ENCODE measurements around the gene FAT1. TPM values are rescaled to one million over a fixed set of nuclear protein-coding genes. Genes with fewer than 3 reads are reported as not detected.

Gene FAT1
- total RNA-seq, 1 experiment from 2014 or later: 111 TPM

DNA sequence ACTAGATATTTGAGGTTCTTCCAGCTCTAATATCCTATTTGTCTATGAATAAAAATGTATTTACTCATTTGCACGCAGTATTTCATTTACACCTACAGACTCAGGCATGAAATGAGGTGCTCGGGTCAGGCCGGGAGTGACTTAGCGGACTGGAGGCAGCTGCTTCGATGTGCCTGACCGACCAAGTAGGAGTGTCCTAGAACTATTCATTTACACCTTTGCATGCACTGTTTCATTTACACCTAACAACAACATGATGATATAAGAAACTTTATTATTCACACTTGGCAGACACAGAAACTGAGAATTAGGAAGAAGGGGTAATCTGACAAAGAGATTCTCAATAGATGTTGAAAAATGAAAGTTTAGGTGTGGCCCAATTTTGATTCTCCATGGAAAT, 28.7 kb upstream of the FAT1 start:
- DNase-seq (ENCODE audit: low read depth): no peak

DNA sequence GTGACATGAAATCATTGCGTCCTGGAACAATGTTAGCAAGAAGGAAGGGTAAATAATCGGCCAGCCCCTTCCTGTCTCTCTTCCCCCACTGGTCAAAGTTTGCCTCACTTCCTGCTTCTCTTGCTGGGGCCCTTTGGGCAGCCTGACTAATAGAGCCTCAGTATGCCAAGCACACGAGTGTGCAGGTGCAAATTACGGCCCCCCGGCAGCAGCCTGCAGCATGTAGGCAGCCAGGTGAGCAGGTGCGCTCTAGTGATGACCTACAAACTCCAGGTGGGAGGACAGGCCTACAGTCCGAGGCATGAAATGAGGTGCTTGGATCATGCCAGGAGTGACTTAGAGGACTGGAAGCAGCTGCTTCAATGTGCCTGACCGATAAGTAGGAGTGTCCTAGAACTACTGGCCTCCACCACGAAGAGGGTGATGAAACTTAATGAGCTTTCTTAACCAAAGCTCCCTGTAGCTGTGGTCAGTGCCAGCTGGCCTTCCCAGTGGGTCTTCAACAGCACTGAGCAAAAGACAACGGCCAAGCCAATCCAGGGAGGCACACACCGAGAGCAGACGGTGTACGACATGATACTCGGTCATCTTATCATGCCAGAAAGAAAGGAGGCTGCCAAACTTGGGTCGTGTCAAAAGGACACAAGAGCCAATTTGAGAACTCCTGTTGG, 26.1 kb upstream of the FAT1 start:
- DNase-seq (ENCODE audit: low read depth): no peak

DNA sequence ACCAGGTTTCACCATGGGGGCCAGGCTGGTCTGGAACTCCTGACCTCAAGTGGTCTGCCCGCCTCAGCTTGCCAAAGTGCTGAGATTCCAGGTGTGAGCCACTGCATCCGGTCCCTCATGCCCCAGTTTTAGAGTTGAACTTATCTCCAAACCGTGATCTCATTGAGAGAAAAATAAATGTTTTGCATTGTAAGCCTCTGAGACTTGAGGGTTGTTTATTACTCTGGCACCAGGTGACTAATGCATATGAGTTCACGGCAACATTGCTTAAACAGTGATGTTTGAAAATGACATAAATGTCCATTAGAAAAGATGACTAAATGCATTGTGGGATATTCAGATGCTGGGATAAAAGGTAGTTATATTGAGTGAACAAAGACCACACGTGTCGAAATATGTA, 22.9 kb upstream of the FAT1 start:
- no peak for DNase-seq (ENCODE audit: low read depth)

DNA sequence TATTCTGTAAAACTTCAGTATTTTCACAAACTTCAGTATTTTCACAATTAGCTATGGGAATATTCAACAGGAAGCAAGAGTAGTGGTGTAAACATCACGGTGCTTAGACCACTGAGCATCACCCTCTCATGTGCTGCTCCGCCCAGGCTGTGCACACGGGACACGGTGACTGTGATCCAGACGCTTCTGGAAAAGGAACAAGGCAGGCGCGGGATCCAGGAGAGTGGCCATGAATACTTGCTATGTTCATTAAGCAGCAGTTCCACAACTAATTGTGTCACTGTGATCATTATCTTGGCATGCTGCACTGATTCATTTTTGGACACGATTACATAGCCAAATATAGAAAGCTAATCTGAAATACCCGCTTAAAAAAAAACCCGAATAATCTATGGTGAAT, 19.6 kb upstream of the FAT1 start:
- DNase-seq (ENCODE audit: low read depth): no peak

DNA sequence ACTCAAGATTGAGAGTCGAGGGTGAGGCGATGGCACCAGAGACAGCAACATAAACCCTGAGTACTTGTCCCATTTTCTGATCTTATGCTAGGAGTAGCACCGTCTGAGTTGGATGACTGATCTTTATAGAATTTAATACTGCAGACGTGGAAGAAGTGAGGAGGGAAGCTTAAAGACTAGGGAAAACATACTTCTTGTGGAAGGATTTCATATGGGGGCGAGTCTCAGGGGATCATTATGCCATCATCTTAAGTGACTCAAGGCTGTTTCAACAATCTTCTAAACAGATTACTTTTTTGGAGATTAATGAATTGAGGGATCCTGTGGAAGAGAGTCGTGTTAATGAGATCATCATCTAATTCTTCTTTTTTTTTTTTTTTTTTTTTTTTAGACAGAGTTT, 17.2 kb upstream of the FAT1 start:
- DNase-seq (ENCODE audit: low read depth): no peak

DNA sequence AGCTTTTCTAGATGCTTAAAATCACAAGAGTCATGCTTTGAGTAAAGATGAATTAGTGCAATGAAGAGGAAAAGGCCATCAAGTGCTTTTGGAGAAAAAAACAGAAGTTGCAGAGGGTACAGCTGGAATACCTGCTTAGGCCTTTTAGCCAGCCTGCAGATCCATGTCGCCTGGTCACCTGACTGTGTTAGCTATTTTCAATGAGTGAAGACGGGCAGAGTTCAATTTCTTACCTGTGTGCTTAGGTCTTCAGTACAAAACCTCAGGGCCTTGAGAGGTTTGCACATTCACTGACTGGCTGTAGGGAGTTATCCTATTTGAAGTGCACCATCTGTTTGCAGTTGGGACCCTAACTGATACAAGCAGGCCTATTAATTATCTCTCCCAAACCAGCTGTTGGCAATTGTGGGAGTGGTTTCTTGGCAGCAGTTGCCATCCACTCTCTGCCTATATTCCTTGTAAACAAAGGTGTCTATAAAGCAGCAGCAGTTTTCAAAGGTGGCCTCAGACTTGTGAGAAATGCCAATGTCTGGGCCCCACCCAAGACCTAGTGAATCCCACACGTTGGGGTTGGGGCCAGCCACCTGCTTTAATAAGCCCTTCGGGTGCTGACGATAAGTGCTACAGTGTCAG, 16.3 kb upstream of the FAT1 start:
- no peak for DNase-seq (ENCODE audit: low read depth)

DNA sequence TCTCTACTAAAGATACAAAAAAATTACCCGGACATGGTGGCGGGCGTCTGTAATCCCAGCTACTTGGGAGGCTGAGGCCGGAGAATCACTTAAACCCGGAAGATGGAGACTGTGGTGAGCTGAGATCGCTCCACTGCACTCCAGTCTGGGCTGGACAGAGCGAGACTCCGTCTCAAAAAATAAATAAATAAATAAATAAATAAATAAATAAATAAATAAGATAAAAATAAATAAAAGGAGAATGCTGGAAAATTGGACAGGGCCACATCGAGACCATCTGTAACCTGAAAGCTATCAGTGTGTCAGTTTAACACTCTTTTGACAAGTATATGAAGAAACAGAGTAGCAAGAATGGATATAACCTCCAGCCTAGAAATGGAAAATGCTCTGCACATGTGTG, 15.7 kb upstream of the FAT1 start:
- no peak for DNase-seq (ENCODE audit: low read depth)

DNA sequence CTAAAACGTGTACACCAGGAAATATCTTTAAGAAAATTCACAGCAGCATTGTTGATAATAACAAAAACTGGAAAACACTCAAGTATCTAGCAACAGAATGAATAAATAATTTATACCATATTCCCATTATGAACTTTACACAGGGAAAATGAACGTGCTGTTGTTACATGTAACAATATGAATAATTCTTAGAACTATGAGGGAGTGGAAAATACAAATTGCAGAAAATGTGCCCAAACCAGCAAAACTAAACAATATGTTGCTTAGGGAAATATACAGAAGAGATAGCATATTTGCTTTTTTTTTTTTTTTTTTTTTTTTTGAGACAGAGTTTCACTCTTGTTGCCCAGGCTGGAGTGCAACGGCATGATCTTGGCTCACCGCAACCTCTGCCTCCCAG, 14.8 kb upstream of the FAT1 start:
- no peak for DNase-seq (ENCODE audit: low read depth)

DNA sequence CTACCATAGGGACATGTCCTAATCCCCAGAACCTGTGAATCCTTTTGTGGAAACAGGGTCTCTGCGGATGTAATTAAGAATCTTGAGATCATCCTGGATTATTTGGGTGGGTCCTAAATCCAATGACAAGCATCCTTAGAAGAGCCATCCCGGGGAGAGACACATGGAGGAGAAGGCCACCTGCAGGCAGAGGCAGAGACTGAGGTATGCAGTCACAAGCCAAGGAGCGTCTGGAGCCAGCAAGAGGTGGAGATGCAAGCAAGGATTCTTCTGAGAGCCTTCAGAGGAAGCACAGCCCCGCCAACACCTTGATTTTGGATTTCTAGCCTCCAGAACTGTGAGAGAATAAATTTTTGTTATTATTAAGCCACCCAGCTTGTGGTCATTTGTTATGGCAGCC, 13.8 kb upstream of the FAT1 start:
- no peak for DNase-seq (ENCODE audit: low read depth)

DNA sequence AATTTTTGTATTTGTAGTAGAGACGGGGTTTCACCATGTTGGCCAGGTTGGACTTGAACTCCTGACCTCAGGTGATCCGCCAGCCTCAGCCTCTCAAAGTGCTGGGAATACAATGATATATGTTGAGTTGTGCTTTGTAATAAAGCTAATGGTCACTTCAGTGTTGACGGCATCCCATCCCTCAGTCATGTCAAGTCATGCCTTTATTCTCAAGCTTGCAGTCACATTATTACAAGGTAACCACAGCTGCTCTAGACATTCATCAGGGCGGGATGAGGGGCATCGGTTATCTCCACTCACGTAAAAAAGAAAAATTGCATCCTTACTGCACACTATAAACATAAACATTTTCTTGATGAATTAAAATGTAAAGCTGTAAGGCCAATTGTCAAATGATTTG, 12.8 kb upstream of the FAT1 start:
- DNase-seq (ENCODE audit: low read depth): no peak

DNA sequence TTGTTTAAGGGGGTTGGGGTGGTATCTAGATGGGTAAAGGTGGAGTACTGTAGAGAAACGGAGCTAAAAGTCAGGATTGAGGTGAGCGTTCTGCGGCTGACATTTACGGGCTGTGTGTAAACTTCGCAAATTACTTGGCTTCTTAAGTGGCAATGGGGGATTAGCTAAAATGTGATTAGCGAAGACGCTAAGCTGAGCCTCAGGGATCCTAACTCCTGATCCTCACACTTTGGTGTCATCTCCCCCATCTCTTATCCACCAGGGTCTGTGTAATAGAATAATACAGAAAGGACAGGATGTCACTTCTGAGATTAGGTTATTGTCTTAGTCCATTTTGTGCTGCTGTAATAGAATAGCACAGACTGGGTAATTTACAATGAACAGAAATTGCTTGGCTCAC, 10.6 kb upstream of the FAT1 start:
- DNase-seq (ENCODE audit: low read depth): no peak

DNA sequence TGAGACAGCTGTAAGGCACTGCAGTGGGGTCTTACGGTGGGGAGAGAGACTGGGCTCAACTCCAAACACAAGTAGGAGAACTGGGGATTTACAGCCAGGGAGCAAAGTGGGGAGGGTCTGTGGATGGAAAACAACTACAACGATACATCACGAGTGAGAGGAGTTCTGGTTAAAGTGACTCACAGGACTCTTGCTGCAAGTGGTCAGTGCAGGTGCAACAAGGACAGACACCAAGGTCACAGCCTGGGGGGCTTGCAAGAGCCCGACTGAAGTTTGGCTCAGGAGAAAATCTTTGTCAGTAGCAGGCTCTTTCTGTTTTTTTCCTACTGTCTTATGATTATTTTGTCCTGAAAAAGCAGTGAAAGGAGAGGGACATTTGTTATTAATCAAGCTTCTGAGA, 10.1 kb upstream of the FAT1 start:
- peak; percentile 33 for DNase-seq (ENCODE audit: low read depth)

DNA sequence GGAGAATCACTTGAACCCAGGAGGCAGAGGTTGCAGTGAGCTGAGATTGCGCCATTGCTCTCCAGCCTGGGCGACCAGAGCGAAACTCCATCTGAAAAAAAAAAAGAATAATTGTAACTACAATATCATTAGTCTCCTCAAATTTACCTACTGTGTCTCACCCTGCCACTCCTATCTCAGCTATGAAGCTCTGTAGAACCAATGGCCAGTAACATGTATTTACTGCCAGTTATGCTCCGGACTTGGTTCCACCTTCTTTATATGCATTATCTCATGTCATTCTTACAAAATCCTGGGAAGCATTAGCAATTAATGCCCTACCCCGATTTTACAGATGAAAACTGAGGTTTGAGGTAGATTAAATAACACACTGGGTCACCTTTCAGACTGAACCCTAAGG, 7.0 kb upstream of the FAT1 start:
- no peak for DNase-seq (ENCODE audit: low read depth)

DNA sequence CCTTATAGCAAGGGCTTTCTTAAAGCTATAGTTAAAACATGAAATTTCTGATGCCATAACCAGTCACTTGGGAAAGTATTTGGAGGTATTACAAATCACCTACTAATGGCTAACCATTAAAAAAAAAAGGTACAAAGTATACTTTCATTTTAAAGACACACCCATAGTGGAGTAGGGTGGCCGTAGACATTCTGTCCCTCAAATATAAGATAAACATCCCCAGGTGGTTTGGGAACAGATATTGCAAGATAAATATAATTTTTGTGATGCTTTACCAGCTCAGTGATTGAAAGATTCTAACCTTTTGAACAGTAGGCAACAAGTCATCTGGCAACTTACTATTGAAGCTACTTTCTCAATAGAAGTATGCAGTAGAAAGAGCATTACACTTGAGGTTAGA, 6.2 kb upstream of the FAT1 start:
- no peak for DNase-seq (ENCODE audit: low read depth)

DNA sequence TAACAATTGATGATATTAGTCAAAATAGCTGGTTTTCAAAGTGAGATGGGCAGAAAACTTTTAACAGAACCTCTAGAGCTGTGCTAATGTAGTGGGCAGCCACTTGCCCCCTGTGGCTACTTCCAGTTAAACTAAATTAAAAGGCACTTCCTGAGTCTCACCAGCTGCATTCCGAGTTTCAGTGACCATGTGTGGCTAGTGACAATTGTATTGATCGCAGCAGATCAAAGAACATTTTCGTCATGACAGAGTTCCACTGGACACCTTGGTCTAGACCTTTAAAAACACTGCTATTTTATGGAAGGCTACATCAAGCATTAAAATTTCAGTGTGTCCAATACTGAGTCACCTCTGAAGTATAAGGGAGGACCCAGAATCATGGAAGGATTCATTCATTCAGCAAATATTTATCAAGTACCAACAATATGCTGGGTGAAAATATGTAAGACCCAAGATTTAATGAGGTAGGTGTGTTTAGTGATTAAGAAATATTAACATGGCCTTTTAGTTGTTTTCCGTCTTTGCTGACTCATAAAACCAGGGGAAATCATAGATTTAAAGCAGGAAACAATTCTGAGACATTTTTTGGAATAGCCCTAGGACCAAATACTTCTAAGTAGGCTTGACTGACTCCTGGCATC, 5.1 kb upstream of the FAT1 start:
- DNase-seq (ENCODE audit: low read depth): peak; percentile 26

DNA sequence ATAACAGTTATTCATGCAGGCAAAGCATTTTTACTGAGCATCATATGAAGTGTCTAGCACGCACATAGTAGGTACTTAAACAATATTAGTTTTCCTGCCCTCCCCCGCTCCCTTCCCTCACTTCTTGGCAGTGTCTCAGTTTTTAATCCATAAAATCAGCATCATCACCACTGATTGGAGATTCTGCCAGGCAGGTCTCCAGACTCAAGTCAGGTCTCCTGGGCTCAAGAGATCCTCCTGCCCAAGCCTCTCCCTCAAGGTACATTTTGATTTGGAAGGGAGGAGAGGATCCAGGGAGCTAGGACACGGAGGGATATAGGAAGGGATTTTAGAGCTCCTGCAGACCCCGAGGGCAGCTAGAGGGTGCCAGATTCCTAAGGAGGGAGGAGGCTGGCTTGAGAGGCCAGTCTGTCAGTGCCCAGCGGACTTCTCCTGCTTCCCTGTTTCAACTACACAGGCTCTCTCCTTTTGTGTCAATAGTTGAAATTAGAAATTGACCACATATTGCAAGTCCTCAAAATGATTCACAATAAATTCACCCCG, 4.4 kb upstream of the FAT1 start:
- DNase-seq (ENCODE audit: low read depth): peak; percentile 60

DNA sequence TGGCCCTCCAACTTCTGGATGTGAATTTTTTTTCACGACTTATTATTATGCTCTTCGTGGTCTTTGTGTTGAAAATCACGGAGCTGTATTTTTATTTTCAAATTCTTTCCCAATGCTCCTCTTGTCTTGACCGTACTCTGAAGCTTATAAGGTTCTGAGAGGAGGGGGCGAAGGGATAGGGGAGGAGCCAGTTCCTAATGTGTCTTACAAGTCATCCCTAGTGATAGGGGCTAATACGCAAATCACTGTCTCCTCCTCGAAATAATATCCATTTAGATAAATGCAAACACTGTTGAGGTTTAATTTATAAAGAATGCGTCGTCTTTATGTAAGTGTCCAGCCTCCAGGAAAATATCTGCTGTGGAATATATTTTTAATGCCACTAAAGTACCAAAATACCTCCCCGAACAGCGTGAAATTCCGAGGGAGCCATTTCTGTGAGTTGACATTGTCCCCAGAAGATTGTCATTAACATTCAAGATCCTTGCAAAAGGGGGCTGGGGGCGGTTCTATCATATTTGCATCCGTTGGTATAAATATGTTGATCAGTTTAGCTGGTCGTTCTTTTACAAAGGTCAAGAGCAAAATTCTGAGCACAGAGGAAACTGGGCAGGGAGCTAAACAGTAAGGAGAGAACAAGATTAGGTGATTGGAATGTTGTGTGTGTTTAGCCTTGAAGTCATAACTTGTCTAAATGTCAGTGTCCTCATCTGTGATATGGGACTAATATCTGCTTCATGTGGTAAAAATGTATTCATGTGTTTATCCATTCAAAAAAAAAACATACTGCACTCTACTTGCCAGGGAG, 3.7 kb upstream of the FAT1 start:
- DNase-seq (ENCODE audit: low read depth): no peak

DNA sequence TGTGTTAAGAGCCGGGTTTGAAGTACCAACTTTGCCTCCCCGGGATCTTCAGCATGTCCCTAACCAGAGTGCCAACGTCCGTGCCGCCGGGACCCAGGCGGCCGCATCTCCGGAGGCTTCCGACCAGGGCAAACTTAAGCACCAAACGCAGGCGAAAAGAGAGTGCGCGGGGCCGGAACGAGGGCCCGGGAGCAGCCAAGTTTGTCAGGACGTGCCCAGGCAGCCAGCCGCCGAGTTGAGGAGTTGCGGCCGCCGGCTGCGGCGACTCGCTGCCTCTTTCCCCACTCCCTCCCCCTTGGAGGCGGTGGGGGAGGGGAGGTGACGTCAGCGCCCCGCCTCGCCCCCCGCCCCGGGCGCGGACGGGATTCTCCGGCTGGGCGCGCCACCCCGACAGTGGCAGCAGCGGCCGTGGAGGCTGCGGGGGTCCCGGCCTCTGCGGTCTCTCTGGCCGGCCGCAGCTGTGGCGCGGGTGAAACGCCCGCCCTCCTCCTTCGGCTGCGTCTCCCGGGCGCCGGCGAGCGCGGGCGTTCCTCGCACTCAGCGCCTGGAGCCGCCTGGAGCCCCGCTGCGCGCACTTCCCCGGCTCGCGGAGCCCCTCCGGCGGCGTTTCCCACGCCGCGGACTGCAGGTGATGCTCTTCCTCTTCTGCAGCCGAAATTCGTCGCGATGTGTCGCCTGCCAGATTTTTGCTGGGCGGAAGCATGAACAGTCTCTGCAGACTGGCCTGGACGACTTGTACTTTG, 2.9 kb upstream of the FAT1 start:
- DNase-seq (ENCODE audit: low read depth): peak; percentile 83

DNA sequence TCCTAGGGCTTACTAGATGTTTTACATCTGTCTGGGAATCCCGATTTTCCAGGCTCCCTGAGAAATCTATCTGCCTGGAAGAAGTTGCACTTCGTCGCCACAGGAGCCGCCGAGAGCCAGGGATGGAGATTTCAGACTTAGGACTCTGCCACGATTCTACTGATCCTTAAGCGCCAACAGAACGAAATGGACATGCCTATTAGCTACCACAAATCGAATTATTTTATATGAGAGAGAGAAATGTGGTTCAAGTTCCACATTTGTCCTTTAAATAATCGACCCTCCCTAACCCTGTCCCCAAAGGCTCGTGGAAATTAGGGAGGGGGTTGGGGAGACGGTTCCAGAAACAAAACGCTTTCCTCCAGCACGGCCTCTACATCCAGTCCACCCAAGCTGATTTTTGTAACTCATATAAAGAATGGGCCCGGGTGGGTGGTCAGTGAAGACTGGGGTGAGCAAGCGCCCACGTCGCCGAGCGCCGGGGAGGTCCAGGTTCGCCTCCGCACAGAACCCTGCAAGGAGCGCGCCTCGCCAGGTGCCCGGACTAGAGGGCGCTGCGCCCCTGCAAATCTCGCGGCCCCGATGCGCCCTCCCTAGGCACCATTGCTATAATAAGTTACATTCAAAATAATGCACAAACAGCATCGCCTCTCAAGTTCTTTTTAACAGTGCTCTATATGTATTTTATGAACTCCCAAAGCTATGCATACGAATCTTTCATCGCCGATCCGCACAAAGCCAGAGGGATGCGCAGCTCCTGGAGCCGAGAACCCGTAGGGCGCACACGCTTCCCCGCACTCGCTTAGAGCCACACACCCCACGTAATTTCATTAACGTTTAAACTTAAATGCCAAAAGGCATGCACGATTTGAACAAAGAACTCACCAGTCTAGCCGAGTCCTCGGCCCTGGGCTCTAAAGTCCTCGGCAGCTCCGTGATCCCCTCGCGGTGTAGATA, 2.1 kb upstream of the FAT1 start:
- peak; percentile 77 for DNase-seq (ENCODE audit: low read depth)

DNA sequence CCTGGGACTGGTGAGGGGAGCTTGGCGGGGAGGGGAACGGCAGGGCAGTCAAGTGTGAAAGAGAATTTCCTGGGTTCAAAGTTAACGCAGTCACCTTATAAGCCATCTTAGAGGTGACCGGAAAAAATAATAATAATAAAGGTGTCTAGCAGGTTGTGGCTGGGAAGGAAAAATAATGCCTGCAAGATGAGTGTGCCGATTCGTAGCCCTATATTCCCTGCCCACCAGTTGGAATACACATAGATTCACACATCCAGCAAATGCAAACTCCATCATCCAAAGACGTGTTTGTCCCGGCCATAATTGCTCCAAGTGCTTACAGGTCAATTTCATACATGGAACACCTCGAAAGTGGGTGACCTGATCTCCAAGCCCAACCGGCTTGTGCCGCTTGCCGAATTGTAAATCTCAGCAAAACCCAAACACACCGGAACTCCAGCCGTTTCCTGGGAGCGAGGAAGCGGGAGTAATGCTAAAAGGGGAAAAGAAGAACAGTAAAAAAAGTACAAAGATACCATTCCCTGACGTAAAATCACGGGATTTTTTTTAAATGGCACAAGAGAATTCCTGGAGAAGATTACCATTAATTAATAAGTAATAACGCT, 1.3 kb upstream of the FAT1 start:
- DNase-seq (ENCODE audit: low read depth): peak; percentile 28
